ENCODE results near the gene KLHL35.

Gene KLHL35

GRCh38 chr11:75373201-75373600 lies 59.8 kb downstream of the KLHL35 start:
- in situ Hi-C loops (cut with MboI; ENCODE audit: low pct_unique_long_range_greater_than_20kb, low sequenced_read_pairs, unreplicated experiment): no loop called here
- DNase-seq (ENCODE audit: low spot score): no peak
- no peak for TF ChIP-seq CTCF (IDR thresholded peaks at IDR 0.05; ENCODE audit: extremely low read depth, insufficient read depth, missing control alignments)
